NB4 (cell line): ENCODE data around the gene KDM6A.

ENCODE experiments used
- MAX ChIP-seq: IDR thresholded peaks from 2 replicates; pipeline ENCODE4 v1.6.1; 2011; ENCODE audit warnings: low read depth, low read length
- POLR2A ChIP-seq: IDR thresholded peaks from 2 replicates; pipeline ENCODE4 v1.6.1; 2011; ENCODE audit warnings: mild to moderate bottlenecking; ENCODE audit not compliant: insufficient read length; ENCODE audit errors: extremely low read depth
- TF ChIP-seq, protein P1 (sequence below): IDR thresholded peaks from one replicate; pipeline ENCODE4 v1.5.1; 2012; ENCODE audit warnings: low read depth, low read length

DNA sequence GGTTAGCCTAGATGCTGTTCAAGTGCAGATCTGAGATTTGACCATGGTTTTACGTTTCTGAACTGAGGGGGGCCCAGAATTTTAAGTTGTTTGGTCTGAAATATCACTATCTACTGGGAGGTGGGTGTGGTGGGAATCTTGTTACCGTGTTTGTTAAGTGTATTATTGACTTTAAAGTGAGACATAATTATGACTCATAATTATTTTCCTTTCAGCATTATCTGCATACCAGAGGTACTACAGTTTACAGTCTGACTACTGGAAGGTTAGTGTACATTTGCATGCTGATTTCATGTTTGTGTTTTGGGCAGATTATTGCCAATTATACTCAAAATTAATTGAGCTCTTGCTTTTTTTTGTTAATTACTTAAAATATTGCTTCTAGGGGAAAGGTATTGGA lies 101.5 kb downstream of the KDM6A start:
- TF ChIP-seq POLR2A, result no peak
- TF ChIP-seq, protein P1, sequence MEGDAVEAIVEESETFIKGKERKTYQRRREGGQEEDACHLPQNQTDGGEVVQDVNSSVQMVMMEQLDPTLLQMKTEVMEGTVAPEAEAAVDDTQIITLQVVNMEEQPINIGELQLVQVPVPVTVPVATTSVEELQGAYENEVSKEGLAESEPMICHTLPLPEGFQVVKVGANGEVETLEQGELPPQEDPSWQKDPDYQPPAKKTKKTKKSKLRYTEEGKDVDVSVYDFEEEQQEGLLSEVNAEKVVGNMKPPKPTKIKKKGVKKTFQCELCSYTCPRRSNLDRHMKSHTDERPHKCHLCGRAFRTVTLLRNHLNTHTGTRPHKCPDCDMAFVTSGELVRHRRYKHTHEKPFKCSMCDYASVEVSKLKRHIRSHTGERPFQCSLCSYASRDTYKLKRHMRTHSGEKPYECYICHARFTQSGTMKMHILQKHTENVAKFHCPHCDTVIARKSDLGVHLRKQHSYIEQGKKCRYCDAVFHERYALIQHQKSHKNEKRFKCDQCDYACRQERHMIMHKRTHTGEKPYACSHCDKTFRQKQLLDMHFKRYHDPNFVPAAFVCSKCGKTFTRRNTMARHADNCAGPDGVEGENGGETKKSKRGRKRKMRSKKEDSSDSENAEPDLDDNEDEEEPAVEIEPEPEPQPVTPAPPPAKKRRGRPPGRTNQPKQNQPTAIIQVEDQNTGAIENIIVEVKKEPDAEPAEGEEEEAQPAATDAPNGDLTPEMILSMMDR, result no peak
- TF ChIP-seq MAX, result no peak
